Neutrophil (primary cell): ENCODE results near the gene DOLK.

ENCODE experiments used
- H3K27ac ChIP-seq: fragments of 200-600 bp; sonication (generic); 2 replicates; pipeline ENCODE4 v1.5.1; 2016; ENCODE audit warnings: mild to moderate bottlenecking, moderate library complexity
- H3K27me3 ChIP-seq: fragments of 200-600 bp; sonication (generic); 2 replicates; pipeline ENCODE4 v1.6.0; 2016; ENCODE audit warnings: mild to moderate bottlenecking
- H3K36me3 ChIP-seq: fragments of 200-600 bp; sonication (generic); 2 replicates; pipeline ENCODE4 v1.5.1; 2017
- H3K4me1 ChIP-seq, 2 experiments: fragments of 200-600 bp in 1 of 2; sonication (generic) in 1 of 2; 1 replicate in 1 of 2; 2 replicates in 1 of 2; pipeline versions ENCODE4 v1.5.1 to v1.6.1; 2013 to 2016; ENCODE audit warnings: low read depth in 1 of 2, low read length in 1 of 2, mild to moderate bottlenecking in 1 of 2, moderate library complexity in 1 of 2; ENCODE audit not compliant: control insufficient read depth in 1 of 2, insufficient read depth in 1 of 2
- H3K4me3 ChIP-seq, 2 experiments: fragments of 200-600 bp in 1 of 2; sonication (generic) in 1 of 2; 1 replicate in 1 of 2; 2 replicates in 1 of 2; pipeline ENCODE4 v1.5.1; 2013 to 2016; ENCODE audit warnings: low read depth in 1 of 2, low read length in 1 of 2, mild to moderate bottlenecking in 1 of 2, moderate library complexity in 1 of 2
- H3K9me3 ChIP-seq: fragments of 200-600 bp; sonication (generic); 2 replicates; pipeline ENCODE4 v1.5.1; 2016
- TF ChIP-seq, protein P1 (sequence below): fragments of 200-600 bp; sonication (generic); IDR thresholded peaks from 2 replicates; pipeline ENCODE4 v1.5.1; 2016; ENCODE audit warnings: antibody characterized with exemption

The DOLK gene

DNA sequence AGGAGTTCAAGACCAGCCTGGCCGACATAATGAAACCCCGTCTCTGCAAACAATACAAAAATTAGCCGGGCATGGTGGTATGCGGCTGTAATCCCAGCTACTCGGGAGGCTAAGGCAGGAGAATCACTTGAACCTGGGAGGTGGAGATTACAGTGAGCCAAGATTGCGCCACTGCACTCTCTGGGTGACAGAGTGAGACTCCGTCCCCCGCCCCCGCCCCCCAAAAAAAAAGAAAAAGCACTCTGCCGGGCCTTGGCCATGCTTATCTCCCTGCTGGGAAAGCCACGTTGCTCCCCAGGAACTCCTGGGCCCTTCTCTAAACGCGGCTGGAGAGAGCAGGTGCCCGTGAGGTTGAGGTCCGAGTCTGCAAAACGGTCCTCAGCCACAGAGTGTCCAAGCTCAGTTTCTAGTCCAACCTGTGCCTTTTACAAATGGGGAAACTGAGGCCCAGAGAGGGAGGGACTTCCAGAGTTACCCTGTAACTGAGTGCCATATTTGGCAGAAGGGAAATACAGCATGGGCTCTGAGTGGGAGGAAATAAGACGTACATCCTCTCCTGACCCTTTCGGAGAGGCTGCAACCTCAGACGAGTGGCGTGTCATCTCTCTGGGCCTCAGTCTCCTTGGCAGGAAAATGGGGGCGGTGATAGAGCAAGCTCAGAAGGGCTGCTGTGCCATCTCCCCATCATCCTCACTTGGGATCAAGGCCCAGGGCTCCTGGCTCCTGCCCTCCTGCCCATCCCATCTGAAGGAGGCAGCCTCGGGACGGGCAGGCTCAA lies 33.2 kb downstream of the DOLK start:
- Histone ChIP-seq H3K27ac (no peak overlapping the region), H3K27me3 (no peaks in the 10 kb centered on the region), H3K4me3 (no peak overlapping the region), H3K36me3 (peaks cover 56% of the 10 kb centered on the region), H3K9me3 (no peaks in the 10 kb centered on the region), H3K4me1 (no peaks in the 10 kb centered on the region)
- TF ChIP-seq, protein P1, sequence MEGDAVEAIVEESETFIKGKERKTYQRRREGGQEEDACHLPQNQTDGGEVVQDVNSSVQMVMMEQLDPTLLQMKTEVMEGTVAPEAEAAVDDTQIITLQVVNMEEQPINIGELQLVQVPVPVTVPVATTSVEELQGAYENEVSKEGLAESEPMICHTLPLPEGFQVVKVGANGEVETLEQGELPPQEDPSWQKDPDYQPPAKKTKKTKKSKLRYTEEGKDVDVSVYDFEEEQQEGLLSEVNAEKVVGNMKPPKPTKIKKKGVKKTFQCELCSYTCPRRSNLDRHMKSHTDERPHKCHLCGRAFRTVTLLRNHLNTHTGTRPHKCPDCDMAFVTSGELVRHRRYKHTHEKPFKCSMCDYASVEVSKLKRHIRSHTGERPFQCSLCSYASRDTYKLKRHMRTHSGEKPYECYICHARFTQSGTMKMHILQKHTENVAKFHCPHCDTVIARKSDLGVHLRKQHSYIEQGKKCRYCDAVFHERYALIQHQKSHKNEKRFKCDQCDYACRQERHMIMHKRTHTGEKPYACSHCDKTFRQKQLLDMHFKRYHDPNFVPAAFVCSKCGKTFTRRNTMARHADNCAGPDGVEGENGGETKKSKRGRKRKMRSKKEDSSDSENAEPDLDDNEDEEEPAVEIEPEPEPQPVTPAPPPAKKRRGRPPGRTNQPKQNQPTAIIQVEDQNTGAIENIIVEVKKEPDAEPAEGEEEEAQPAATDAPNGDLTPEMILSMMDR = no peak

DNA sequence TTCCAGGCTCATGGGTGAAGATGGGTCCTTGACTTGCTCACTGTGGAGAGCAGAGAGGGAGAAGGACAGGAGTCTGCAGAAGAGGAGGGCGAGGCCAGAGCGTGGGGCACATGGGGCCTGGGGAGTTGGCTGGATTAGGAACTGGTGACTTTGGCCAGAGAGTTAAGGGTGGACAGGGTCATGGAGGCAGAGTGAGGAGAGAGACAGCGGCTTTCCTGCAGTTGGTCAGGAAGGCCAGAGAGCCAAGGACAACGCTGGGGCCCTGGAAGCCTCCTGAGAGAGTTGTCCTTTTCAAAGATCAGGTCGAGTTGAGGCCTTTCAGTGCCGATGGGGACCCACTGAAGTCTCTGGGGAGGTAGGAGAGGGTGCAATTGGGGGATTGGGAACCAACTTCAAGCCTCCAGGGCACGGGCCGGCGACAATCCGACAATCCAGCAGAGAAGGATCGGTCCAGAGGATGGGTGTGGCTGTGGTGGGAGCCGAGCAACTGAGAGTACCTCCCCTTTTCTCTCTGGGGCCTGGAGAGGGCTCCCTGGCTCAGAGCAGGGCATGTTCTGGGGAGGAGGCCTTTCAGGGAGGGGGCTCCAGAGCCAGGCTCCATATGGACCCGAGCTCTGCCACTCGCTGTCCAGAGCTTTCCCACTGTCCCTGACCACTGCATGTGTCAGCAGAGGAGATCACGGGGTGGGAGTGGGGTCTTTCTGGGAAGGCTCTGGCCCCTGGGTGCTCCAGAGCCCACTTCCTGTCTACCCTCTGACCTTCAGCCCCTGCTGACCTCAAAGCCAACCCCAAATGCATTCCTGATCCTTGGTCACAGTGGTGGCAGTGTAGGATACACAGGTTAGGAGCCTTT lies 34.1 kb downstream of the DOLK start:
- no peaks in the 10 kb centered on the region for H3K4me1 ChIP-seq
- H3K27me3 ChIP-seq = no peaks in the 10 kb centered on the region
- no peaks in the 10 kb centered on the region for H3K9me3 ChIP-seq
- H3K4me3 ChIP-seq = no peak overlapping the region
- peaks cover 58% of the 10 kb centered on the region for H3K36me3 ChIP-seq
- no peak overlapping the region for H3K27ac ChIP-seq
- TF ChIP-seq, protein P1 = no peak

DNA sequence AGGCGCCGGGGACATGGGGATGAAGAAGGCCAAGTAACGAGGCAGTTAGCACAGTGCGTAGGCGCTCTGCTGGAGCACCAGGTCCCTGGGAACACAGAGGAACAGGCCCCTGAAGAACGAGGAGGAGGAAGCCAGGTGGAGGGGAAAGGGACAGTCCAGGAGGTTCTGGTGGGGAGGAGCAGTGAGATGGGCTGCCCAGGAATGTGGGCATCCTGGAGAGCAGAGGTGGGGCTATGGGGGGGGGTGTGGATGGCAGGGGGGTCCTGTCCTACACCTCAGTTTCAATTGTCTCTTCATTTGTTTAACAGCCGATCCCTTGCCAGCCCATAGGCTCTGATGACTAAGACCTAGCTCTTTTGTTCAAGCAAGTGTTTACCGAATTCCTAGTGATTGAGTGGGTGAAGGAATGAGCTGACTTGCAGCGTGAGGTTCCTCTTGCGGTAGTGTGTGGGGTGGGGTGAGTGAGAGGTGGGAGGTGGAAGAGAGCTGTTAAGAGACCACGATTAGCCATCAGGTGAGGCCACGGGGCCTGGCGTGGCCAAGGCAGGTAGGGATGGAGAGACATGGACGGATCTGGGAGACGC lies 35.0 kb downstream of the DOLK start:
- TF ChIP-seq, protein P1 = no peak
- H3K9me3 ChIP-seq = no peaks in the 10 kb centered on the region
- no peaks in the 10 kb centered on the region for H3K4me1 ChIP-seq
- H3K4me3 ChIP-seq = no peak overlapping the region
- H3K36me3 ChIP-seq = peaks cover 59% of the 10 kb centered on the region
- H3K27me3 ChIP-seq = no peaks in the 10 kb centered on the region
- no peak overlapping the region for H3K27ac ChIP-seq

DNA sequence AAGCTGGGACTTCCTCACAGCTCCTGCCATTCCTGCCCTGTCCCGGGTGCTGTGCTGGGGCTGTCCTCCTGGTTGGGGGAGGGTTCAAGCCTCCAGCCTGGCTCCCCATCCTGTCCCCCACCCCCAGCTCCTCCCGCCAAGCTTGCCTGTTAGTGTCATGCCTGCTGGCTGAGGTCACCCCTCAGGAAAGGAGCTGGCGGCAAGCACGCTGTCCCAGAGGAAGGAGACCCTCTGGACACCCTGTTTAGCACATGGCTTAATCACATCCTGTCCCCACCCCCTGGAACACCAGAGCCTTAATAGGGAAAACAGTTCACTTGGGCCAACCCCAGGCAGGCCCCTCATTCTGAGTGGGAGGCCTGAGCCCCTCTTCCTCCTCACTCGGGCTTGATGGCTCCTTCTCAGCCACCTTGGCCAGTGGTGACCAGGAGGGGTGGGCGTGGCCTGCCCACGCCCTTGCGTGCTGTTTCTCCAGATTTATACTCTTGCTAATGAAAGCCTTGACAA lies 35.8 kb downstream of the DOLK start:
- Histone ChIP-seq H3K9me3 (no peaks in the 10 kb centered on the region), H3K4me1 (no peaks in the 10 kb centered on the region), H3K4me3 (no peak overlapping the region), H3K36me3 (peaks cover 58% of the 10 kb centered on the region), H3K27ac (no peak overlapping the region), H3K27me3 (no peaks in the 10 kb centered on the region)
- TF ChIP-seq, protein P1 = no peak

DNA sequence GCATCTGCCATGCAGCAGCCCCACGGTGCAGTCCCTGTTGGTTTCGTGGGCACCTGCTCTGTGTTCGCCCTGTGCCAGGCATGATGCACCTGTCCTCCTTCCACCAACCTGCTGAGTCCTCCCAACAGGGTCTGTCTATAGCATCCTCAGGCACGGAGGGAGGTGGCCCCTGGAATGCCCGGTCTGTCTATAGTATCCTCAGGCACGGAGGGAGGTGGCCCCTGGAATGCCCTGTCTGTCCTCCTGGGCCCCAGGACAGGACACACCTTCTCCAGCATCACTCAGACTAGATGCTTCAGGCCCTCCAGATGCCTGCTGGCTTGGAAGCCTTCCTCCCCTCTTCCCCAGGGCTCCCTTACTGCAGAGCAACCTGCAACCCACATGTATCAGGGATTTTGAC lies 36.5 kb downstream of the DOLK start:
- TF ChIP-seq, protein P1 = no peak
- Histone ChIP-seq H3K9me3 (no peaks in the 10 kb centered on the region), H3K27me3 (no peaks in the 10 kb centered on the region), H3K4me3 (no peak overlapping the region), H3K27ac (no peak overlapping the region), H3K36me3 (peaks cover 52% of the 10 kb centered on the region), H3K4me1 (no peaks in the 10 kb centered on the region)
